GM19455 (cell line): ENCODE results near the gene DTD1.

Experiments used
- ATAC-seq: cut with Tn5 transposase; IDR thresholded peaks from one replicate; pipeline ENCODE4 v1.9.1; 2021; ENCODE audit not compliant: unreplicated experiment

Gene DTD1

DNA sequence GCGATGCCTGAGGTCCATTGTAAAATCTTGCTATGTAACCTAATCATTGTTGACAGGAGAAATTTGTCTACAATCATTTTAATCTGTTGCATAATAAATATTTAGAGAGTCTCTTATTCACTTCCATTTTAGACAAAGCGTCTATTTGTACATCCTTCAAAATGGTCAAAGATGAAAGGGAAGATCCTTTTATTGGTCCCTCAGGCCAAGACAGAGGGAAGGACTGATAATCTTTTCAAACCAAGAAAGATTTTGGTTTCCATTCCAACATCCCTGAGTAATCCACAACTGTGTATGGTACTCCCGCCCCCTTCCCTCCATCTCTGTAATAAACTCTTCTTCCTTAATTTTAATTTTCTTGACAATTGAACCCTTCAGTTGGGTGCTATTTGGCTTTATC is 114.1 kb downstream of the DTD1 start:
- ATAC-seq = no peak

DNA sequence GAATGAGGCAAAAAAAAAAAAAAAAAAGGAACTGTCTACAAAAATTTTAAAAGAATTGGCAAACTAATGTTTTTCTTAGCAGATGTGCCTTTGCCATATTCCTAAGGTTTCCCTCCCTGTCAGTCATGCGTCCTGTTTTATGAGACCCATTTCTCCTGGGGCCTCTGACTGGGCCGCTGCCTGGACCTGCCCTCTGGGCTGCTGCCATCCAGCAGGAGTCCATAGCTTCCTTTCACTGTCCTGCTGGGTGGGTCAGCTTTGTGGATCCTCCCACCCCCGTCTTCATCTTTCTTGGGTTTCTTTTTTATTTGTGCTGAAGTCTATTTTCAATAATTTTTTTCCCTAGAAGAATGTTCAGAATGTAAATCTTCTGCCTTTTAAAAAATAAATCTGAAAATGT is 114.9 kb downstream of the DTD1 start:
- ATAC-seq = no peak

GRCh38 chr20:18705490-18705889 is 117.6 kb downstream of the DTD1 start:
- ATAC-seq = no peak

GRCh38 chr20:18705910-18706309 is 118.1 kb downstream of the DTD1 start:
- ATAC-seq = no peak

DNA sequence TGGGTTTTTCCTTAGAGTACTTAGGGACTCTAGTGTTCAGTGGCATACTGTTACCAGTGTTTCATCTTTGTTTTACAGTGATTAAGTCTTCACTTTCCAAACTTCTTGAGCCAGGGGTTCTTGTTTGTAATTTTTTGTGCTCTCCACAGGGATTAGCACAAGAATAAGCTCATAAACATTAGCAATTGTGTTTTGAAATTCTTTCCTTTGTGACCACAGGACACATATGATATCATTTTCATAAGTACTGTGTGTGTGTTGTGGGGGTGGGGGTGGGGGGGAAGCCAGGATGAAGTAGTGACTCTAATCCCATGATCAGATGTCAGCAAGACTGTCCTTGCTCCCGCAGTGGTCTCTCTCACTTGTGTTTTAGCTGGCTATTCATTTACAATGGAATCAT is 124.3 kb downstream of the DTD1 start:
- no peak for ATAC-seq

GRCh38 chr20:18712882-18713281 is 125.0 kb downstream of the DTD1 start:
- no peak for ATAC-seq

DNA sequence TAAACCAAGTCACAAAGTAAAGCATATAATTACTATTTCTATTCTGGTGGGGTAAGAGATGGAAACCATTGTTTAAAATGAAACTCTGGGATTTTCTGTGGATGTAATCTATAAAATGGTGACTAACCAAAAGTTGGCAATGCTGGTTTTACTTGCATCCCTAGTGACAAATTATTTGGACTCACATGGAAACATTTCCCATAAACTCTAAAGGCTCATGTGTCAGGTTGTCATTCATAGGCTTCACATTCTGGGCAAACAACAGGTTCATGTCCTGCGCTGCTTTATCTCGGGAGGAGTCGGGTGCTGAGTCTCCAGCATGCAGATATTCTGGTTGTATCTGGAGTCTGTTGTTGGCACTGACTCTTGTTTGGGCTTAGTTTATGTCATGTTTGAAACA is 127.7 kb downstream of the DTD1 start:
- no peak for ATAC-seq

GRCh38 chr20:18717062-18717461 is 129.2 kb downstream of the DTD1 start:
- no peak for ATAC-seq

- no peak for ATAC-seq
Measured at GRCh38 chr20:18718129-18718528, 130.3 kb downstream of the DTD1 start.

GRCh38 chr20:18719426-18719825 is 131.6 kb downstream of the DTD1 start:
- no peak for ATAC-seq

DNA sequence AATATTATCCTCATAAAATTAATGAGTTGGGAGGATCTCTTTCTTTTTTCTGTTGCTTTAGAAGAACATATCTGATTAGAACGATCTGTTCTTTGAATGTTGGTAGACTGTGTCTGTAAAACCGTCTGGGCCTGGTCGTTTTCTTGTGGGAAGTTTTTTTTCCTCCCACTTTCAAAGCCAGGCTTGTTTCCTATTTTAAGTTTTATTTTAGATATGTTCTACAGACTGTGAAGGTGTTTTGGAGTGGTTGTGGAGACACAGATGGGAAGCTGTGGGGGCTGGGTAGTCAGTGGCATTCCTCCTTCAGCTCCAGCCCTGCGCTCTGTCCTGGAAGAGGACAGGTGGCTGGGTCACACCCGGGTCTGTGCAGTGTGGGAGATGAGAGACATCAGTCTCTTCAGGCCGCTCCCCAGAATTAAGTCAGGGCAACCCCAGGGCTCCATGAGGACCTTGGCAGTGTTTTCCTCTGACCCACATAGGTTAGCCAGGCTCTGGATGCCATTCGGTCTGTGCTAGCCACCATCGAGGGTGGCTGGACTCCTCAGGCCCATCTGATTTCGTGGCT is 133.8 kb downstream of the DTD1 start:
- no peak for ATAC-seq

DNA sequence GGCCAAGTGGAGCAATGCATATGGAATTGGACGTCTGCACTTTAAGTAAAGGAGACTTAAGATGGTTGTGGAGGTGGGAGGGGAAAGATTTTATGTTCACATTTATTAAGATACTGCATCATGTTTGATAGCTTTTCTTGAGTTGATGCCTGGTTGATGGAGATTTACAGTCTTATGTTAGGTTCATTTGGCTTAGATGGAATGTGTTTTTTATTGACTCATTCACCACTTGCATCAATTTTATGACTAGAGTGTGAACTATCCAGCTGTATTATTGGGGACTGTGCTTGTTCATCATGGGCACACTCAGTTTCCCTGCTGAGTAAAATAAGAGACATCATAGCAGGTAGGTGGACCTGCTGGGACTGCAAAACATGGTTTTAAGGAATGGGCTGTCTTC is 134.5 kb downstream of the DTD1 start:
- ATAC-seq = no peak

GRCh38 chr20:18724077-18724476 is 136.2 kb downstream of the DTD1 start:
- ATAC-seq = no peak

GRCh38 chr20:18724788-18725464 is 137.1 kb downstream of the DTD1 start:
- ATAC-seq = no peak

GRCh38 chr20:18727032-18727508 is 139.2 kb downstream of the DTD1 start:
- no peak for ATAC-seq

- peak; percentile 96 for ATAC-seq
Measured at GRCh38 chr20:18728165-18728869, 140.5 kb downstream of the DTD1 start.

GRCh38 chr20:18728870-18729224 is 141.0 kb downstream of the DTD1 start:
- peak; percentile 31 for ATAC-seq

GRCh38 chr20:18729231-18729825 is 141.5 kb downstream of the DTD1 start:
- ATAC-seq = peak; percentile 9

DNA sequence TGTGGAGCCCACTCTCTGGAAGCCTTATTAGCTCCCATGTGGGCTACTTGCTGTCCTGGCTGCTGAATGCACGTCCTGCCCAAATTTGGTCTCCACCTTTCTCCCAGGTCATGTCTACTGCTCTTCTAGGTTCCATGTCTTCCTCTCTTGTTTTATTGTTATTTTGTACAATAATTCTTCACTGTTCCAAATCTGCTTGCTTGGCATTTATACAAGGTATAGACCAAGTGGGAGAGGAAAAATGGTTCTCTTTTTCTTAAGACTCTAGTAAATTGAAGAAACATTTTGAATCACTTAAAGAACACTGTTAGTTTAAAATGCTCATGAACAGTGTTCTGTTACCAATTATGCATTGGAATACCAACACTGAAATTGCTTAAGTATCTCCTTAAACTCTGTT is 144.1 kb downstream of the DTD1 start:
- no peak for ATAC-seq

GRCh38 chr20:18734525-18735189 is 146.8 kb downstream of the DTD1 start:
- no peak for ATAC-seq

DNA sequence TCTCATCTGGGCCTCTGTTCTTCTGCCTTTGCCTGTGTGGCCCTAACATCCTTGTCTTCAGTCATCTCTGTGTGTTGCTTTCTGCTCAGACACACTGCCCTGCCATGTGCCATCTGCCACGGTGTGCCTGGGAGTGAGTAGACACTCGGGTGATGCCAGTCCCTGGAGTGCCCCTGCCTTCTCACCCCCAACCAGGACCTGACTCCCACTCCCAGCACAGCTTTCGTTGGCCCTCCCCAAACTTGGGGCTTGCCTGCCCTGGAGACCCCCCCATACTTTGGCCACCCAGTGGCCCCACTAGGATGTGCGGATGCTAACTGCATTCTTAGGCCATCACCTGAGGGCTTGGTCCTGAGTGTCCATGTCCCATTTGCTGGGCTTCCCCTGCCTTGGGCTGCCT is 149.3 kb downstream of the DTD1 start:
- no peak for ATAC-seq
